ENCODE results near the gene ID1. TPM values are rescaled to one million over a fixed set of nuclear protein-coding genes. Genes with fewer than 3 reads are reported as not detected.
"Not testable (repeated sequence)": the region's sequence is repeated elsewhere in the genome, so short reads cannot be mapped to it uniquely, and the experiment has no call there.

ID1 gene
- total RNA-seq, 1 donor from 2014 or later, result 92.0 TPM

DNA sequence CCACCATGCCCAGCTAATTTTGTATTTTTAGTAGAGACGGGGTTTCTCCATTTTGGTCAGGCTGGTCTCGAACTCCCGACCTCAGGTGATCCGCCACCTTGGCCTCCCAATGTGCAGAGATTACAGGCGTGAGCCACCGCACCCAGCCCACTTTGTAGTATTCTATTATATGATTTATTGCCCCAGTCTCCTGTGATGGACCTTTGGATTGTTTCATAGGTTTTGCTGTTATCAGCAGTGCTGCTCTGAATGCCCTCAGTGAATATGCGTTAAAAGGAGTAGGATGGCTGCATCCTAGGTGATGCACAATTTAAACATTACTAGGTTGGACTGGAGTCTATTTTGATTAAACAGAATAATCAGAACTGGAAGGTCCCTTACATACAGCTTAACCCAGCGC, 10.3 kb downstream of the ID1 start:
- TF ChIP-seq CTCF (IDR thresholded peaks at IDR 0.05; ENCODE audit: partially characterized antibody, unreplicated experiment), result no peak
- no peak overlapping the region for H3K27ac Mint-ChIP-seq (ENCODE audit: unreplicated experiment)
- H3K4me3 Mint-ChIP-seq (ENCODE audit: unreplicated experiment), result no peak overlapping the region
- no peak for DNase-seq
- peaks cover 20% of the 10 kb centered on the region for H3K27me3 Mint-ChIP-seq (ENCODE audit: unreplicated experiment)
- no peaks in the 10 kb centered on the region for H3K36me3 Mint-ChIP-seq (ENCODE audit: unreplicated experiment)
- peaks cover 14% of the 10 kb centered on the region for H3K9me3 Mint-ChIP-seq (ENCODE audit: unreplicated experiment)
- H3K4me1 Mint-ChIP-seq (ENCODE audit: low read depth, unreplicated experiment), result no peaks in the 10 kb centered on the region

GRCh38 chr20:31617432-31618104, 12.5 kb downstream of the ID1 start:
- Mint-ChIP-seq H3K4me3 (ENCODE audit: unreplicated experiment) (no peak overlapping the region), H3K4me1 (ENCODE audit: low read depth, unreplicated experiment) (no peaks in the 10 kb centered on the region), H3K27ac (ENCODE audit: unreplicated experiment) (no peak overlapping the region), H3K27me3 (ENCODE audit: unreplicated experiment) (peaks cover 12% of the 10 kb centered on the region), H3K36me3 (ENCODE audit: unreplicated experiment) (no peaks in the 10 kb centered on the region), H3K9me3 (ENCODE audit: unreplicated experiment) (peaks cover 11% of the 10 kb centered on the region)
- TF ChIP-seq CTCF (IDR thresholded peaks at IDR 0.05; ENCODE audit: partially characterized antibody, unreplicated experiment), result no peak
- DNase-seq, result no peak

DNA sequence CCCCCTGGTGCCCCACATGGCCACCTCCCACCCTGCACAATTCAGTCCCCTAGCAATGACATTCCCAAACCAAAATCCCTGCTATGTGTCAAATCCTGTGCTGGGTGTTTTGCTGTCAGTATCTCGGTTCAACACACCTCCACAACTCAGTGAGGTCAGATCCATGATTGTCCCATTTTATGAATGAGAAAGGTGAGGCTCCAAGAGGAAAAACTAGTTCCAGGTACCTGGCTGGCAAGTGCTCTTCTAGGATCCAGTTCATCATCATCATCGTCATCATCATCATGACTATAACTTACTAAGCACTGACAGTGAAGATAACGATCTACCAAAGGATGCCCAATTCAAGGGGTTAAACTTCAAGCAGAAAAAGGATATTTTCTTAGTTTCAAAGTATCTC, 15.2 kb downstream of the ID1 start:
- H3K27me3 Mint-ChIP-seq (ENCODE audit: unreplicated experiment), result peaks cover 8% of the 10 kb centered on the region
- H3K36me3 Mint-ChIP-seq (ENCODE audit: unreplicated experiment), result no peaks in the 10 kb centered on the region
- no peaks in the 10 kb centered on the region for H3K4me1 Mint-ChIP-seq (ENCODE audit: low read depth, unreplicated experiment)
- no peak for DNase-seq
- TF ChIP-seq CTCF (IDR thresholded peaks at IDR 0.05; ENCODE audit: partially characterized antibody, unreplicated experiment), result no peak
- no peak overlapping the region for H3K4me3 Mint-ChIP-seq (ENCODE audit: unreplicated experiment)
- peaks cover 1% of the 10 kb centered on the region for H3K9me3 Mint-ChIP-seq (ENCODE audit: unreplicated experiment)
- H3K27ac Mint-ChIP-seq (ENCODE audit: unreplicated experiment), result no peak overlapping the region

- not testable (repeated sequence) for H3K4me3 Mint-ChIP-seq (ENCODE audit: unreplicated experiment); H3K4me1 Mint-ChIP-seq (ENCODE audit: low read depth, unreplicated experiment)
Measured at GRCh38 chr20:31623123-31623505, 18.0 kb downstream of the ID1 start.

GRCh38 chr20:31626534-31626933, 21.4 kb downstream of the ID1 start:
- H3K9me3 Mint-ChIP-seq (ENCODE audit: unreplicated experiment); H3K4me1 Mint-ChIP-seq (ENCODE audit: low read depth, unreplicated experiment); H3K4me3 Mint-ChIP-seq (ENCODE audit: unreplicated experiment); H3K27ac Mint-ChIP-seq (ENCODE audit: unreplicated experiment); H3K27me3 Mint-ChIP-seq (ENCODE audit: unreplicated experiment); H3K36me3 Mint-ChIP-seq (ENCODE audit: unreplicated experiment); DNase-seq: not testable (repeated sequence)

More at GRCh38 chr20:31623123-31623505, 18.0 kb downstream of the ID1 start:
- not testable (repeated sequence) for H3K9me3 Mint-ChIP-seq (ENCODE audit: unreplicated experiment); H3K36me3 Mint-ChIP-seq (ENCODE audit: unreplicated experiment); H3K27me3 Mint-ChIP-seq (ENCODE audit: unreplicated experiment); H3K27ac Mint-ChIP-seq (ENCODE audit: unreplicated experiment); DNase-seq

- DNase-seq; H3K4me3 Mint-ChIP-seq (ENCODE audit: unreplicated experiment); H3K4me1 Mint-ChIP-seq (ENCODE audit: low read depth, unreplicated experiment); H3K9me3 Mint-ChIP-seq (ENCODE audit: unreplicated experiment); H3K36me3 Mint-ChIP-seq (ENCODE audit: unreplicated experiment); H3K27ac Mint-ChIP-seq (ENCODE audit: unreplicated experiment): not testable (repeated sequence)
- H3K27me3 Mint-ChIP-seq (ENCODE audit: unreplicated experiment), result peaks cover 10% of the 10 kb centered on the region
Measured at GRCh38 chr20:31628057-31628456, 23.0 kb downstream of the ID1 start.

Measured in glutamatergic neuron (in vitro differentiated cells).